ENCODE results near the gene CCM2L.

Gene CCM2L

GRCh38 chr20:32077190-32077589 is 67.0 kb downstream of the CCM2L start:
- no peak overlapping the region for H3K9ac ChIP-seq (ENCODE audit: low read depth, low read length)
- H2AFZ ChIP-seq (ENCODE audit: low read depth, low read length), result no peak overlapping the region
- H3K79me2 ChIP-seq (ENCODE audit: insufficient read depth, low read length), result no peaks in the 10 kb centered on the region
- ATAC-seq (ENCODE audit: insufficient read depth, low read depth), result no peak
- H3K9me3 ChIP-seq (ENCODE audit: insufficient read depth, low read length, severe bottlenecking), result no peaks in the 10 kb centered on the region
- no peak overlapping the region for H3K4me2 ChIP-seq (ENCODE audit: insufficient read depth, low read length)
- H3K36me3 ChIP-seq (ENCODE audit: insufficient read depth, low read length), result no peaks in the 10 kb centered on the region
- H3K4me3 ChIP-seq (ENCODE audit: low read depth in 1 of 2, low read length in 2 of 2), result no peak overlapping the region
- DNase-seq, result no peak
- H3K27ac ChIP-seq (ENCODE audit: low read length), result no peak overlapping the region
- no peak for TF ChIP-seq EZH2 (IDR thresholded peaks at IDR 0.05; ENCODE audit: borderline replicate concordance, low read depth, low read length, severe bottlenecking)
- no peak for TF ChIP-seq CTCF (IDR thresholded peaks at IDR 0.05; ENCODE audit: borderline replicate concordance, extremely low read depth, low read length, poor library complexity, severe bottlenecking)
- H3K4me1 ChIP-seq (ENCODE audit: insufficient read depth, low read length), result no peaks in the 10 kb centered on the region
- H4K20me1 ChIP-seq (ENCODE audit: insufficient read depth, low read length), result peaks cover 3% of the 10 kb centered on the region; the same call in 1 of the 2 replicates
- H3K27me3 ChIP-seq (ENCODE audit: insufficient read depth, low read length, poor library complexity), result peaks cover 37% of the 10 kb centered on the region

- H3K79me2 ChIP-seq (ENCODE audit: insufficient read depth, low read length), result no peaks in the 10 kb centered on the region
- peaks cover 36% of the 10 kb centered on the region for H3K27me3 ChIP-seq (ENCODE audit: insufficient read depth, low read length, poor library complexity)
- H3K9me3 ChIP-seq (ENCODE audit: insufficient read depth, low read length, severe bottlenecking), result no peaks in the 10 kb centered on the region
- H3K27ac ChIP-seq (ENCODE audit: low read length), result no peak overlapping the region
- H3K4me1 ChIP-seq (ENCODE audit: insufficient read depth, low read length), result no peaks in the 10 kb centered on the region
- no peak overlapping the region for H3K9ac ChIP-seq (ENCODE audit: low read depth, low read length)
- no peaks in the 10 kb centered on the region for H3K36me3 ChIP-seq (ENCODE audit: insufficient read depth, low read length)
- DNase-seq, result no peak
- H3K4me3 ChIP-seq (ENCODE audit: low read depth in 1 of 2, low read length in 2 of 2), result no peak overlapping the region
- H3K4me2 ChIP-seq (ENCODE audit: insufficient read depth, low read length), result no peak overlapping the region
- ATAC-seq (ENCODE audit: insufficient read depth, low read depth), result no peak
- no peak overlapping the region for H2AFZ ChIP-seq (ENCODE audit: low read depth, low read length)
- TF ChIP-seq EZH2 (IDR thresholded peaks at IDR 0.05; ENCODE audit: borderline replicate concordance, low read depth, low read length, severe bottlenecking) (no peak), CTCF (IDR thresholded peaks at IDR 0.05; ENCODE audit: borderline replicate concordance, extremely low read depth, low read length, poor library complexity, severe bottlenecking) (no peak)
- H4K20me1 ChIP-seq (ENCODE audit: insufficient read depth, low read length), result peaks cover 3% of the 10 kb centered on the region; the same call in 1 of the 2 replicates
These were observed 68.1 kb downstream of the CCM2L start for GRCh38 chr20:32078322-32078721.

GRCh38 chr20:32078791-32079190 is 68.6 kb downstream of the CCM2L start:
- no peaks in the 10 kb centered on the region for H3K36me3 ChIP-seq (ENCODE audit: insufficient read depth, low read length)
- H4K20me1 ChIP-seq (ENCODE audit: insufficient read depth, low read length), result peaks cover 3% of the 10 kb centered on the region; the same call in 1 of the 2 replicates
- H3K9ac ChIP-seq (ENCODE audit: low read depth, low read length), result no peak overlapping the region

More at GRCh38 chr20:32078791-32079190, 68.6 kb downstream of the CCM2L start:
- TF ChIP-seq EZH2 (IDR thresholded peaks at IDR 0.05; ENCODE audit: borderline replicate concordance, low read depth, low read length, severe bottlenecking) (no peak), CTCF (IDR thresholded peaks at IDR 0.05; ENCODE audit: borderline replicate concordance, extremely low read depth, low read length, poor library complexity, severe bottlenecking) (no peak)
- Histone ChIP-seq H3K4me2 (ENCODE audit: insufficient read depth, low read length) (no peak overlapping the region), H3K79me2 (ENCODE audit: insufficient read depth, low read length) (no peaks in the 10 kb centered on the region), H2AFZ (ENCODE audit: low read depth, low read length) (no peak overlapping the region), H3K27ac (ENCODE audit: low read length) (no peak overlapping the region), H3K4me3 (ENCODE audit: low read depth in 1 of 2, low read length in 2 of 2) (no peak overlapping the region), H3K4me1 (ENCODE audit: insufficient read depth, low read length) (no peaks in the 10 kb centered on the region), H3K9me3 (ENCODE audit: insufficient read depth, low read length, severe bottlenecking) (no peaks in the 10 kb centered on the region), H3K27me3 (ENCODE audit: insufficient read depth, low read length, poor library complexity) (peaks cover 36% of the 10 kb centered on the region)
- ATAC-seq (ENCODE audit: insufficient read depth, low read depth) (no peak), DNase-seq (no peak)
